Fibroblast of peridontal ligament (primary cell): ENCODE measurements around the gene RAB11FIP5.
"Not testable (repeated sequence)": the region's sequence is repeated elsewhere in the genome, so short reads cannot be mapped to it uniquely, and the experiment has no call there.

Experiments used
- DNase-seq: peaks from one replicate; pipeline ENCODE4 v3.0.0-alpha.2; 2010; ENCODE audit errors: extremely low read depth

The RAB11FIP5 gene

DNA sequence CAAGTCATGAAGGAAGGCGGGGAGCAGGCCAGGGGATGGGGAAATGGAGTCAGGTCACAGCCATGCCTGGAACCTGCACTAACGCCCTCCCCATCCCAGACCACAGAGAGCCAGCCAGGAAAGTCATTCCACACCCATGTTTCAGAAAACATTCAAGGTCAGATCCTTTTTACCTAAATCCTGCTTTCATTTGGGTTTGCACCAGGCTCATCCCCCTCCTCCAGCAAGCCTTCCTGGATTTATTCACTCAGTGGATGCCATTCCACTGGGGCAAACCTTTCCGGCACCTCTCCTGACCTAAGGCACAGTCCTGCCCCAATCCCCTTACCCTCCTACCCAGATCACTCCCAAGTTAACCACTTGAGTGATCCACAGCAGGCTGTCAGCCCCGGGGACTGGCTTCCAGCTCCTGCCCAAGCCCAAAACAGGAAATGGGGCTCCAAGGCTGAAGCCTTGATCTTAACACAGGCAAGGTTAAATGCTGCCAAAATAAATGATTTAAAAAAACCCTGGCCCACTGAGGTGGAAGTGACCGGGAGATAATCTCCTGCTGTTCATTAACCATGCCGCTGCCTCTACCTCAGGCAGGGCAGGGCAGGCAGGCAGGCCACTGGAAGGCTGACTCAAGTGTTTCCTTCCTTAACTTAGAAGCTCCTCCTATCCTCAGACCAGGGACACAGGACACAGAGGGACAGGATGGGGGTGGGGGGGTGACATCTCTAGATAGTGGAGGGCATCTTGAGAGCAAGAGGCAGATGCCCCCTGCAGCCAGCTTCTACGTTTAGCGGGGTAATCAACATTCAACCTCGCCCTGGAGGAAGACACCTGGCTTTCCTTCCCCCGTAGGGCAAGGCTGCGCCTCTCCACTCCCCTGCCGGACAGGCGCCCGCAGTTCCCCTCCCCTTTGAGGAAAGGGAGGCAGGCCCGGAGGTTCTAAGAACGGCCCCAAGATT, 1.4 kb downstream of the RAB11FIP5 start:
- DNase-seq: no peak

DNA sequence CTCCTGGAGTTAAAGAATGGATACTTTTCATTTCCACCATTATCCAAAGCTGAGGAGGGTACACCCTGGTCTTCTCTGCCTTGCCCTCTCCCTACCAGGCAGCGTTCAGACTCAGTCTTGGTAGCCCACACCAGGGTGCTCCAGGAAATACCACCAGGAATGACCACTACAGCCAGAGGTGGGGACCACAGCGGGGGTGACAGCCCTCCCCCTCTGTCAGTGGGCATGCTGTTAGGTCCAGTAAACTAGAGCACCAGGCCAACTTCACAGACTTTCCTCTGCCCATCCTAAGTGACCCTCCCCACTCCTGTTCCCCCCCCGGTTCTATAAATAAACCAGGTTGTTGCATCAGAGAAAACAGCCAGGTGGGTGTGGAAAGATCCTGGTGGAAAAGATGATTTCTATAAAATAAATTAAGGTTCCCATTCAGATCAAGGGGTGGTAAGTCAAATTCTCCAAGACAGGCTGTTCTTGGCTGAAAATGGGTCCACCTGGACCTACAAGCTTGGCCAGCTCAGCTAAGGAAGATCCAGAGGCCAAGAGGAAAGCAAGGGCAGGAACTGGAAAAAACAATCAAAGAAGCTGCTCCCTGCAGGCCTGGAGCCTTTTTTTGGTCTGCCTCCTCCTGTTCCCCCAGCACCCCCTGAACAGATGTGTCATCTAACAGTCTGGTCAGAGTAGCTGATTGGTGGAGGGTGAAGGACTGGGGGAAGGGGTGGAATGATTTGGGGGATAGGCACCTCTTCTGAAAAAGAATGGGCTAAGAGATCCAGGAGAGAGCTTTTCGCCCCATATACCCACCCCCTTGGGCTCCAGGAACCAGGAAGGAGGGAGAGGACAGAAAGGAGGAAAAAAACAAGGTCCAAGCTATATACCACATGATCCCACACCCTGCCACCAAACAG, 2.3 kb downstream of the RAB11FIP5 start:
- peak; percentile 59 for DNase-seq

DNA sequence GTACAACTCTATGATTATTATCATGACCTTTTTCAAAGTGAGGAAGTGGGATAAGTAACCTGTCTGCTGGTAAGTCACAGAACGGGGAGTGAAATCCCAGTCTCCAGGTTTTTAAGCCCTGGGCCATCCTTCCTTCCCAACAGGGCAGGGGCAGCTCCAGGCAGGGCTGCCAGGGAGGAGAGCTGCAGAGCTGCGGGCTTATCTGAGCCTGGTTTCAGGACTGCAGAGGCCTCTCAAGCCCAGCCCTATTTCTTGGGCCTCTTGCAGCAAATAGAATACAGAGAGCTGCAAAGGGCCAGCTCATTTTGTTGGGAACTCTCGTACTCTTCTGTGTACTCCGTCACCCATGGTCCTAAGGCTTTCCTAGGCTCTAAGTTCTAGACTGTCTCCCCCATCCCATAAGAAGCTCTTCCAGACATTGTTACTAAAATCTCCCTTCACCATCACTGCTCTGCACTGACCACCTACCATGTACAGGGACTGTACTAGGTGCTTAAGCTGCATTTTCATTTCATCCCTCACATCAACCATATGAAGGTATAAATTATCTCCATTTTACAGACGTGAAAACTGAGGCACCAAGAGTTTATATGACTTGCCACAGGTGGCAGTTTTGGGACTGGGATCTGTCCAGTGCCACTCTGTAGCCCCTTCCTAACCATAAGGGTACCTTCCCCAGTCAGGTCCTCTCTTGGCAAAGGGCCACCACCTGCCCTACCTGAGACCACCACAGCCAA, 3.1 kb downstream of the RAB11FIP5 start:
- no peak for DNase-seq

DNA sequence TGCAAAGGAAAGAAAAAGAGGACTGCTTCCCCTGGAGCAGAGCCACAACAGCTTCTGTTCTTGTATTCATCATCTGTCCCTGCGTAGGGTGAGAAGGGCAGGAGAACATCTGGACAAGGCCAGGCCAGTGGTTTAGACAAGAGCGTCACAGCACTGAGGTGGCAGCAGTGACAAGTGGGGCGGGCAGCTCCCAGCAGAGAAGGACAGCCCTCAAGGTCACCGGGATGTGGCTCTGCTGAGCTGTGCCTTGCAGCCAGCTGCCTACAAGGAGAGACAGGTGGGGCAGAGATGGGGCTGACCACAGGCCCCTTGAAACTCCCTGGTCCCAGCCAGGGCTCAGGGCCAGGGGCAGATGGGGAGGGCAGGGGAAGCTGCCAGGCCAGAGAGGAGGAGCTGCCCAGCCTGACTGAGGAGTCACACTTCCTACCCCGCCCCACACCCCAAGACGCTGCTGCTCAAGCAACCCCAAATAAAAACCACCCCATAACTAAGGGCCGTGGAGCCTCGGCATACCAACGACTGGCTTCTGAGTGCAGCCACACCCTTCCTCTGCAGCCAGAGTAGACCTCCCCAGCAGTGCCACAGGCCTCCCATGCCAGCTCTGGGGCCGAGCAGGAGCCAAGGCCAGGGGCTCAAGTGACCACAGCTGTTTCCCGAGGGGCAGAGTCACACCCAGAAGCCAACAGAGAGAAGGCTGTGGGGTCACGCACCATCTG, 5.4 kb downstream of the RAB11FIP5 start:
- no peak for DNase-seq

DNA sequence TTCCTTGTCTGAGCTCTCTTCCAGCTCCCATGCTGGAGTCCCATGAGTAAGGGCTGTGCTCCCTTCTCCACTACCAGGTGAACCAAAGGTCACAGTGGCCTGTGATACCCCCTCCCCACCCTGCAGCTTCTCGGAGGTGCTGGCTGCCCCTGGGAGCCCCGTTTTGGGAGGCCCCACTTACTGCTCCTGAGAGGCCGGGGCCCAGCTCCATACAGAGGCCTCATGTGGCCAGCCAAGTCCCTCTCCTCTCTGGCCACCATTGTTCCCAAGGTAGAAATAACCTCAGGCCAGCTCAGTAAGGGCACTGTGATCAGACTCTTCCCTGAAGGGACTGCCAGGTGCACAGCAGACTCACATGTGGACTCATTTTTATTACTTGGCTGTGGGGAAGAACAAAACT, 6.0 kb downstream of the RAB11FIP5 start:
- DNase-seq: no peak

DNA sequence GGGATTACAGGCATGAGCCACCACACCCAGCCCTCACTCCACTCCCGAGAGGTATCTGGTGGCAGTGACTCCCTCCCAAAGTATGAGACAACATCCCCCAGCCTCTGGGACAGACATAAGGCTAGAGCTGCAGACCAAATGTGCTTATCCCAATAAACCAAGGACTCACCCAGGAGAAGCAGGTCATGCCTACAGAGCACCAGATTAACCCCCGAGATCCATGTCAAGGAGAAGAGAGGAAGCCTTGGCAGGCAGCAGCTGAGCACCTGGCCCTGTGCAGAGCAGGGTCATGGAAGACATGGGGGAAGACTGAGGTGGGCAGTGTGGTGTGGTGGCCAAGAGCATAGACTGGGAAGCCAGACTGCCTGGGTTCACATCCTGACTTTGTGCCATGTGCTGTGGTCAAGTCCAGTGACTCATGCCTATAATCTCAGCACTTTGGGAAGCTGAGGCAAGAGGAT, 7.2 kb downstream of the RAB11FIP5 start:
- DNase-seq: no peak

DNA sequence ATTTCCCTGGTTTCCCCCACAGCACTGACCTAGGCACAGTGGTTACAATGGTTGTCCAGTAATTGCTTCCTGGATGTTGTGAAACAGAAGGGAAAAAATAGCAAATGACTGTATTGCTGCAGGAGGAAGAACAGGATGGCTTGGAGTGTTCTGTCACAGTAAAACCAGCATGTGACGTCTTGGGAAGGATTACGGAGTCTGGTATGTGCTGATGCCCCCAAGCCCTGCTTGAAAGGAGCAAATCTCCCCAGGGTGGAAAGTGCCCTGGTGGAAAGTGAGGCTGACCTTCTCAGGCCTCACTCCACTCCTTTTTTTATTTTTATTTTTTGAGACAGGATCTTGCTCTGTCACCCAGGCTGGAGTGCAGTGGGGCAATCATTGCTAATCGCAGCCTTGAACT, 7.8 kb downstream of the RAB11FIP5 start:
- no peak for DNase-seq

DNA sequence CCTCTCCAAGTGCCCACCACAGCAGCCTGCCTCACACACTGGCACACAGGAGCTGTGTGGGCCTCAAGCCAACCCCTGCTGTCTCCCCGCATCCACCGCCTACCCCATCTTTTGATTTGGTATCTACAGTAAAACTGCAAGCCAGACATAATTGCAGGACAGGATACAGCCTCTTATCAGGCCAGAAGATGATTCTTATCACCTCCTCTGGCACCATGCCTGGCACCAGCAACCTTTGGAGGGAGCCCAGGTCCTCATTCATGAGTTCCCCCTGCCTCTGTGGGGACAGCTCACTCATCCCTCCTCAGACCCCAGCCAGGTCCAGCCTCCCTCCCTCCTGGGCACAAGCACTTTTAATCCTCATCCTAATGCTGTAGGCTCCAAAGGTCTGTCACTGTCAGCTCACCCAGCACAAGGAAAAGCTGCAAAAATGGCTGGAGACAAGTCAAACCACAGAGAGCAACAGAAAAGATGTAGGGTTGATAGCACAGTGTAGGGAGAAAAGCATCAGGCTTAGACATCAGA, 9.7 kb downstream of the RAB11FIP5 start:
- no peak for DNase-seq

DNA sequence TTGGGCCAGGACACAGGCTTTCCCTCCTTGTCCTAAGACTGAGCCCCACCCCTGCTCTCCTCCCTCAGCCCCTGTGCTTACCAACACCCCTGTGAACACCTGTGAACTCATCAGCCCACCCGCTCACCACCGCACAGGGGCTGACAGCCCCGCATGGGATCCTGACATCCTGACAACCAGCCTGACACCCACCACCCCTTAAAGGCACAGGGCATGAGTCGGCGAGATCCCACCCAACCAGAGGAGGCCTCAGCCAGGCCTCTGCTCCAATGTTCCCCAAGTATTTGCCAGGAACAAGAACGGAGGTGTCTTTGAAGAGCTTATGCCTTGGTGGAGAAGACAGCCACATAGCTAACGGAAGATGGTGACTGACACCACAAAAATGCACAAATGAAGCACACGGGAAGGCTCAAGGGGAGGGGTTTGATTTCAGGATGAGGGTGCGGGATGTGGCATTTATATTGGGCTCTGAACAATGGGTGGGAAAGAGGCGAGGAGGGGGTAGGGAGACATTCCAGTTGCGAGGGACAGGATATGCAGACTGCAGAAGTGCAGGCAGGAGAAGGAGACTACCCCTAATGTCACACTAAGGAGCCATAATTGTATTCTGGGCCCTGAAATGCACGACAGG, 11.0 kb downstream of the RAB11FIP5 start:
- no peak for DNase-seq

DNA sequence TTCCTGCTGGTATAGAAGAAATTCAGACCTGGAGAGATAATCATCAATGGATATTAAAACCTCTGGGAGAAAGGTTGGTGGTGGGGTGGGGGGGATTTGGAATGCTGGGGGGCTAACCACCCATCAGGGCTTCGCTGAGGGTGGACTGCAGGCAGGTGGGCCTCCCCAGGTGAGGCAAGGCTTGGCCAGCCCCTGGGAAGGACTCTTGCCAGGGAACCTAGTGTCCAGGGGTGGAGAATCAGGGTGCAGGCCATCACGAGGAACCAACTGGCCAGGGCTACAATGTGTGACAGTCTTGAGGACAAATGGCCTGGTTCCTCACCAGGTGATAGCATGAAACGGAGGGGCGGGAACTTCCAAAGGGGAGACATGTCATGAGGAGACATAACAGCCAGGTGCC, 11.8 kb downstream of the RAB11FIP5 start:
- DNase-seq: no peak

DNA sequence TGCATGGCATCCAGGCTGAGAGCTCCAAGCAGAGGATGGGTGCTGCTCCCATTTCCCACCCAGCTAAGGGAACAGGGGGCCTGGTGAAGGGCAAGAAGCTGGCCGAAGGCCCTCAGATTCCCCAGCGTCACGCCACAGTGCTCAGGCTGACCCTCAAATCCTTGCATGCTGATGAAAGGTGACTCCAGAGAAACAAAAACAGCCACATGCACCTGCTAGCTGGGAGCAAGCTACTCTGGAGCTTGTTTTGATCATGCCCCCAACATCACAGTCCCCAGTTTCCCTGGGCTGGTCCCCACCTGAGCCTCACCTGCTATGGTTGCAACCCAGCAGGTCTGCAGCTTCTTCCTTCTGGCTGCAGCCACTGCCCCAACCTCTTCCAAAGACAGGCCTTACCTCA, 13.3 kb downstream of the RAB11FIP5 start:
- DNase-seq: no peak

DNA sequence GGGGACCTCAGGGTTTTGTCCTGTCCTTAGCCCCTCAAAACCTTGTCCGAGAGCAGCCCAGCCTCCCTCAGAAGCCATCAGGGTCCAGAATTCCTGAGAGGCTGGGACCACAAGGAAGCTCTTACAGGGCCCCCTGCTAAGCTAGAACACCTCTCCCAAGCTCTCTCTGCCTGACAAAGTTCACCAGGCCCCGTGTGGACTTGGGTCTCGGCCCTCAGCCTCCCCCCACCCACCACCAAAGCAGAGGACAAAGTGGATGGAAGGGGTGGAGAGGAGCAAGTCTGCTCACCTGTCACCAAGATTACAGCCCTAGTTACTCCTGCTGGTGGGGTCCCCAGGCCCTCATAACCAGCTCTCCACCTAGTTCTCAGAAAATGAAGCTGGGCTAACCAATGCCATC, 16.8 kb downstream of the RAB11FIP5 start:
- no peak for DNase-seq

DNA sequence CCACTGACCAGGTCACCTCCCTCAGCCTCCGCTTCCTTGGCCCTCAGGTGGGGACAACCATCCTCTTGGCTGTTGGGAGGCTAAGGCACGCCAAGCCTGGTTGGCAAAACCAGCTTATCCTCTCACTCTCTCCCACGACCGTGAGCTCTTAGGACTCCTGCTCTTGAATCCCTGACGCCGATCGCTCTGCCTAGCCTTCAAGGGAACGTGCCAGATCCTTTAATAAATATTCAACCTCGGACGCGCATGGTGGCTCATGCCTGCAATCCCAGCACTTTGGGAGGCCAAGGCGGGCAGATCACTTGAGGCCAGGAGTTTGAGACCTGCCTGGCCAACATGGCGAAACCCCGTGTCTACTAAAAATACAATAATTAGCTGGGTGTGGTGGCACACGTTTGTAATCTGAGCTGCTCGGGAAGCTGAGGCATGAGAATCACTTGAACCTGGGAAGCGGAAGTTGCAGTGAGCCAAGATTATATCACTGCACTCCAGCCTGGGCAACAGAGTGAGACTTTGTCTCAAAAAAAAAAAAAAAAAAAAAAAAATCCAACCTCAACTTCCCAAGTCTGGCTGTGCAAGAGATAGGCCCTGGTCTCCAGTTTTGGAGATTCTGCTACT, 19.0 kb downstream of the RAB11FIP5 start:
- not testable (repeated sequence) for DNase-seq

DNA sequence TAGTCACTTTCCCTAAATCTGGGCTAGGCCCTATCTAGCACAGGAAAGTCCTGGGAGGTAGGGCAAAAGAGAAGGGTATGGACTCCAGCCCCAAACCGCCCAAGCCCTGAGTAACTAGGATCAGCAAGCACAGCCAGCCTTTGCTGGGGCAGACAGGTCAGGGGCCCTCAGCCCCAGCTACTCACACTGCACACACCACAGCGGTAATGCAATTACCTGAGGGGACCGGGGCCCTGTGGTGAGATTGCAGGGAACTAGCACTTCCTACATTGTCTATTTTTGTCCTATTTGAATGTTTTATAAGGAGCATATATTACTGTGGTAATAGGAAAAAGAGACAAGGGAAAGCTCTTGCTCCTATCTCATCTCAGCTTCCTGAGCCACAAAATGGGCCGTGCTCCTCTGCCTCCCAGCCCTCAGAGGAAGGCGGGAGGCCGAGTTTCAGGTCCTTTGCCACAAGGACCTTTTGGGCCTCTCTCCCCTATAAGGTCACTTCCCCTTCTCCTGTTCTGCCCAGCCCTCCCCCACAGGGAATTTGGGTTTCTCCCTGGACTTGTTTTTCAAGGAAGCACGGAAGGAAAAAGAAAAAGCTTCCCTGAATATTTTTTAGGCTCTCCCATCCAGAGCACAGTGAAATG, 20.5 kb downstream of the RAB11FIP5 start:
- no peak for DNase-seq

DNA sequence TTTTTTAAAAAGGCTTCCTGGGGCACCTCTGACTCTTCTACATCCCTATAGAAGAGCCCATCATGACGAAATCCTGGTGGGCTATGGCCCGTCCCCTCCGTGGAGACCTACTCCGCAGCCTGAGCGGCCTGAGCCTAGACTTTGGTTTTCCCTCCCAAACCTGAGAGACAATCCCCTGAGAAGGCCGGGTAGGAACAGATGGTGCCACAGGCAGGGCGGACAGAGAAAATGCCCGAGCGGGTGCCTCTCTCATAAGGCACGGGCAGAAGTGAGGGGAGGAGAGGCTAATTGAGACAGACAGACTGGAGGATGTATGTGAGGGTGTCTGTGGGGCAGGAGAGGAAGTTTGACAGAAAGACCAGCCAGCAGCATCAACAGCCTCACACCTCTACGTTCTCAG, 21.1 kb downstream of the RAB11FIP5 start:
- DNase-seq: no peak

DNA sequence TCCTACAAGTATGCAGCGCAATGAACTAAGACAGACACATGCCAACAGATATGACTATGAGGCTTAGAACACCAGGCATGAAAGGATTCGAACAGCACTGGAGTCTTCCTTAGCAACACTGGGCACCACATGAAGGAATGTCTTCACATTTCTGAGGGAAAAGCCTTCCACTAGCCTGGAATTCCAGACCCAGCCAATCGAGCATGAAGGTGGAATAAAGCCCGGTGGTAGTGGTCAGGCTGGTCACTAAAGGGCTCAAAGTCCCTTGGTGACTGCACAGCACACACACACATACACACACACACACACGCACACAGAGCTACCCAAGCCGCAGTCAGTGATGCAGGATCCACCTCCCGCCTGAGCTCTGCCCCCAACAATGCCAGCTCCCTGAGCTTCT, 21.6 kb downstream of the RAB11FIP5 start:
- DNase-seq: peak; percentile 51

DNA sequence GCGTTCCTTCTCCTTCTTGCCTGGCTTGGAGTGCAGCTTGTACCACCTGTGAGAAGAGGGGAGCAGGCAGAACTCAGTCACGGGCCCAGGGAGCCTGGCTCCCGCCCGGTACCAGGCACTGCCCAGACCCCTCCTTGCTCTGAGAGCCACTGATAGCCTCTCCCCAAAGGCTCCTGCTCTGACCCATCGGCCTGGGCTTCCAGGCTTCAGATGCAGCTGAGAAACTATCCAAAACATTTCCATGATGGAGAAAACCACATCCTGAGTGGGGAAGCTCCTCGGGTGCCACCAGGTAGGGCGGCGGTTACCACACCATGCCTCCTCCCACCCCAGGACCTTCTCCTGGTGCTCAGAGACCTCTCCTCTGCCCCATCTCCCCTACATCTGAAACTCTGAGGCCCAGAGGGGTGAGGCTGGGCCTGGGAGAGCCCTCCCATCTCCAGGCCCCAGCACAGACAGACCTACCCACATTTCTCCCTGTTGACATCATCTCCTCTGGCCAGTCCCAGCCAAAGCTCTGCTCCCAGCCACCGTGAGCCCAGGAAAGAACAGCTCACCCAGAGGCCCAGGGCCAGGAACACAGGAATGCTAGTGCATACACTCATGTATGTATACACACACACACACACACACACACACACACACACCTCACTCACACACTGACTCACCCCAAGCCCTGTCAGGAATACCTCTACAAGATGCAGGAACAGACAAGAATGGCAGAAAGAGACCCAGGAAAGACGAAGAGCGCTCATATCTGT, 23.3 kb downstream of the RAB11FIP5 start:
- DNase-seq: peak; percentile 96

DNA sequence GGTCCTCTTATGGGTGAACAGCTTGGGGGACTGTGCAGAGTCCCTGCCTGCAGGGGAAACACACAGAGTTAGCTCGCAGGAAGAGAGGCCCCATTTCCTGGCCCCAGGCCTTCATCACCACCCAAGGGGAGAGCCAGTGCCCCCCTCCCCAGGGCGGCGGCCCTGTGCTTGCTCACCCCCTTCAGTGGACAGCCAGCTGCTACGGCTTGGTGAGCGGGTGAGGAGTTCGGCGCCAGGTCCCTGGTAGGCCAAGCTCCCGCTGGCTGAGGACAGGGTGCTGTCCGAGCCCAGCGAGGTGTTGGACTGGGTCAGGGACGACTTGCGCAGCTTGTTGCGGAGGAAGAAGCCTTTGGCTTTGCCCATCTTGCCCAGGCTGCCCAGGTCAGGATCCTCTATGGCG, 24.0 kb downstream of the RAB11FIP5 start:
- no peak for DNase-seq

DNA sequence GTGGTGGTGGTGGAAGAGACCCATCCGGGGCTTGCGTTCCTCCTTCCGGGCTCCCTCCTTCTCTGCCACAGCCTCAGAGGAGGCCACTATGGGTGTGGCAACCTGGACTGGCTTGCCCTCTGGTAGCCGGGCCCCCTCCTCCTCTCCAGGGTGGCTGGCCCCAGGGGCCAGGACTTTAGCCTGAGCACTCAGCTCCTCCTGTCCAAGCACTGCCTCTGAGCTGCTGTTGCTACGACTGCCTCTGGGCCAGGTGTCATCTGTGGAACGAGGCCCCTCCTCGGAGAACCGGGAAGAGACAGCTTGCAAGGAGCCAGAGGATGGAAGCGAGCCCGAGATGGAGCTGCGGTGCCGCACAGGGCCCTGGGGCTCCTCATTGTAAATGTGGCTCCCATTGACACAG, 24.5 kb downstream of the RAB11FIP5 start:
- no peak for DNase-seq
